ENCODE data around the gene ENPP6.

Gene ENPP6

DNA sequence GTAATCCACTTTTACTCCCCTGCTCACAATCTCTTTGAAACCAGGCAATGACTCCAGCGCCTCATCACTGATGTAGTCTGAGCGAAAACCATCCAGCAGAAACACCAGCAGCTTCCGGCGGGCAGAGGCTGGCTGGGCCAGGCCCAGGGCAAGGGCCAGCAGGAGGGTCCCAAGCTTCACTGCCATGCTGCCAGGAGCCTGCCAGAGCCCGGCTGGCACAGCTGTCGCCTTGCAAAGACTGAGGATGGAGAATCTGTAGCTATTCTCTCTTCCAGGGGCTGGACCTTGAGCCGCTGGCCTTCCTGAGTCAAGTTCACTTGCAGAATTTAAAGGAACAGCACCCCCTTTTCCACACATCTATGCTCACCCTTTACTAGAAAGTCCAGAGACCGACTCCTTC lies at the start of gene ENPP6:
ENPP6 (minus strand) TSS at position 240 of the 400 bp plus-strand sequence; CDS start at position 186, 54 bp downstream.
- DNase-seq (ENCODE audit: low read depth) = no peak

DNA sequence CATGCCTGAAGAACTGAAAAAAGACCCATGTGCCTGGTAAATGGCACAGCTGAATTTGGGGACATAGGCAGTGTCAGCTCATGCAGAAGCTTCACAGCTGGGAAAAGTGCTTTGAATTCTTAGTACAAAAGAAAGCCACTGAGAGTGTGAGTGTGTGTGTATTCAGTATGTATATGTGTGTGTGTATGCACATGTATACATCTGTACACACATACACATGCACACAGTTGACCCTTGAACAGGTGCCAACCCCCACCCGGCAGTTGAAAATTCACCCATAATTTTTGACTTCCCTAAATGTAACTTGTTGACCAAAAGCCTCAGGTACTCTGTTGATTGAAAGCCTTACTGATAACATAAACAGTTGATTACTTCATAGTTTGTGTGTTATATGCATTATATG lies 49.5 kb upstream of the ENPP6 start:
- DNase-seq (ENCODE audit: low read depth) = no peak

DNA sequence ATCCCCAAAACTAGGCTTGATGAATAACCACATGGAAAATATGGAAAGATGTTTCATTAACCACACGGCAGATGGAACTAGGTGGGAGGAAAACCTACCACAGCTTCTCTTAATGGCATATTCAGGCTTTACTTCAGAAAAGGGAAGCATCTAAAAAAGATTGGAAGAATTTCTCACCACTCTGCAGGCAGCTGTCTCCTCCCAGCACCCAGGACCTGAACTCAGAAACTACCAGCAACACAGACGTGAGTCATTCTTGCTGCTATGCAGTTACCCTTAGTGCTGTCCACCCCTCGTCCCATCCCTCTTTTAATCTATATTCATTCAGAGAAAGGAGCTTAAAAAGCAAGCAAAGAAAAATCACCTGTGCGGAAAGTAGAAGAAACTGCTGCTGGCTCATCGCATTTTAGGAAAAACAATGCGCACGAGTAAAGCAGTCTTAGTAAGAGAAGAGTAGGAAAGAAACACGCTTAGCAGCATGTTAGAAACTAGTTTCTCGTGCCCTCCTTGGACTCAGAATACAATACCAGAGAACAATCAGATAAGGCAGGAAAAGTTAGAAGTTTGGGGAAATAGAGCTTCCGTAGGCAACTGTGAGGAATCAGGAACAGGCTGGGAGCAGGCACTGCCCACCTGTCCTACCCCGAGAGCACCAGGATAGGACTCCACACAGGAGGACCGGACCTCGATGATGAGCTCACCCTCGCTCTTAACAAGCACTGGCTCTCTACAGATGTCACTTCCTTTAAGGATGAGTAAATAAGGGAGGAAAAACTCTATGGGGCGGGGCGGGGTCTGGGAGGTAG lies 48.1 kb upstream of the ENPP6 start:
- DNase-seq (ENCODE audit: low read depth) = no peak

DNA sequence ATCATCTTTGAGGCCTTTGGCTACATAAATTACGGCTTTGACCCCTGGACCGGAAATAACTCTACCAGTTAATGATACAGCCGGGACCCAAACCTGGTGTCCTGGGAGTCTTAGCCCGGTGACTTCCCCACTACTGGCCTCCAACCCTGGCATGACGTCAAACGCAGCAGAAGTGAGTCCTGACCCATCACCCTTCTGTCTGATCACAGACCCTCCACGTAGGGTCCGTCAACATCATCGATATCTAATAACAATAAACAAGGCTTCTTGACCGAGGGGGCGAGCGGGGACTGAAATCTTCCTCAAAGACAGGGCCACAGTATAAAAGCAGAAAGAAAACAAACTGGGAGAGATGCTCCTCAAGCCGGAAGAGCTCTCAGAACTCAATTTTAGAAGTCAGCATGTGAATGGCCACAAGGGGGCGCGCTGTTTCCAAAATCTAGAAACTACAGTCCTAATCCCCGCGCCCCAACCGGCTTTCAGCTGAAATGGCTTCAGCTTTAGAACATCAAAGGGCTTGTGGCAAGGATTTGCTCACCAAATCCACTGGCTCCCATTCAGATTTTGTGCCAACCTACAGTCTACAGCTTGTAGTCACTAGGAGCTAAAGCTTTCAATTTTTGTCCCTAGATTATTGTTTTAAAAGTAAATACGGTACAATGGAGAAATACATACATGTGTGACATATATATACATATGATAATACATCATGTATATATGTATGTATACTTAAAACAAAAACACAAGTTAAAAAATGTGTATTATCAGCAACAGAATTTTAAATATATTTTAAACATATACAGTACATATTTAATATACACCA lies 46.4 kb upstream of the ENPP6 start:
- DNase-seq (ENCODE audit: low read depth) = peak; percentile 89

DNA sequence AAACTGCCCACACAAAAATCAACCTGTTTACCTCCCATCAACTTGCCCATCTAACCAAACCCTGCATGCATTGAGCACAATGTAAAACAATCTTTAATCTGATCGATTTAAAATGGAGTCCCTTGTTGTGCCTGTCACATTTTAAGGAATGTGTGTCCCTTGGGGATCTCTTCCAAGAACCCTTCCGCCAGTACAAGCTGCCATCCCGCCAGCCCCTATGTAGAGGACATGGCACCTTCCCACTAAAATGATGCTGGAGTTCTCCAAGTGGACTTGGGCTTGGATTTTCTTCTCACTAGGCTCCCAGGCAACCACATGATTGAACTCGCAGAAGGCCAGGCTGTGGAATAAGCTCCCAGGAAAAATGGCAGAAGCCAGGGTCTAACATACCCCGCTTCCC lies 45.8 kb upstream of the ENPP6 start:
- DNase-seq (ENCODE audit: low read depth) = no peak

DNA sequence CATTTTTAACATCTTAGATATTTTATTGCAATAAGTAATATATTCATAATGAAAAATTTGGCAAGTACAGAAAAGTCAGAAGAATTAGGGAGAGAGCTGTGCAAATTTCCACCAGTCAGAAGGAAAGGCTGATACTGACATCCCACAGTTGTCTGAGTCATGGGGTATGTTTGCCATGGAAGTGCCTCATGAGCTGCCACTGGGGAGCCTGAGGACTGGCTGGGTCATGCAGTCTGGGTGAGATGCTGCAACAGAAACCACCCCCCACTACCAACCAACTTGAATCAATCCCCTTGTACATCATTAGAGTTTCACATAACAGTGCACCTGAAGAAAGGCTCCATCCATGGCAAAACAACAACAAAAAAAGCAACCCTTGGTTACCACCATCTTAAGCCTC lies 45.2 kb upstream of the ENPP6 start:
- no peak for DNase-seq (ENCODE audit: low read depth)

DNA sequence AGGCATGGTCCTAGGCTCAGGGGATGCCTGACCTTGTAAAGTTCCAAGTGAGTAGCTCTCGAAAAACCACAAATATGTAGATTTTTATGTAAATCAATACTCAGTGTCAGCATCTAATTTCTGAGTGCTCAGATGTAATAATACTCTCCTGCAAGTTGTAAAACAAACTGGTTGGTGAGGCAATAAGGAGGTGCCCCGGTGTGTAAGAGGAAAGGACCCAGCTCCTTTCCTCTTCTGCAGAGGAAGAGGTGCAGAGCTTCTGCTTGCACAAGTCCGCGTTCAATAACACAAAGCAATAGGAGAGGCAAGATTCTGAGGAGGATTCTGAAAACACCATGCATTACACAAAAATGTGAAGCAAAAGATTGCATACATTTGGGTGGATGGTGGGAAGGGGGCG lies 43.6 kb upstream of the ENPP6 start:
- DNase-seq (ENCODE audit: low read depth) = no peak

DNA sequence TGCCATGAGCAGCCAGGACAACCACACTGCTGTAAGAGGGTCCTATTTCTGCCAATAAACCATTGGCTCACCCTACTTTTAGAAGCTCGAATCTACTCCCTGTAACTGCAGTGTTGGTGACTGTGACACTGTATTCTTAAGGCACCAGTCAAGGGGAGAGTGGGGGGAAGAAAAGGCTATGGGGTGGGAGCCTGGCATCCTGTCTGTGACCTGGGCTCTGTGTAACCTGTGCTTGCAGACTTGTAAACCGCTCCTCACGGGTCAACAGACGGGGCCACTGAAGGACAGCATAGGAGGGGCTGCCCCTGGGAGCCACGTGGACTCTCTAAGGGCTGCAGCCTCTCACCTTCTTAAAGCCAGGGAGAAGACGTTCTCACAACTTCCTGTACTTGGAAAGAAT lies 42.2 kb upstream of the ENPP6 start:
- DNase-seq (ENCODE audit: low read depth) = no peak

DNA sequence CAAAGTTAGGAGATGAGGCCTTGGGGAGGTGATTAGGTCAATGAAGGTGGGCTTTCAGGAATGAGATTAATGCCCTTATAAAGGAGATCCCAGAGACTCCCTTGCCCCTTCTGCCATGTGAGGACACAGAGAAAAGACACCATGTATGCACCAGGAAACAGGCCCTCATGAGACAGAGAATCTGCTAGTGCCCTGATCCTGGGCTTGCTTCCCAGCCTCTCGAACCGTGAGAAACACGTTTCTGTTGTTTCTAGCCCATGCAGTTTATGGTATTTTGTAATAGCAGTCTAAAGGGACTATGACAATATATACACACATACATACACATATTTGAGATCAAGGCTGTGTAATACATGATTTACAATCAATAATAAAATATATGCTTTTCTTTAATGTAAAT lies 41.4 kb upstream of the ENPP6 start:
- DNase-seq (ENCODE audit: low read depth) = no peak

DNA sequence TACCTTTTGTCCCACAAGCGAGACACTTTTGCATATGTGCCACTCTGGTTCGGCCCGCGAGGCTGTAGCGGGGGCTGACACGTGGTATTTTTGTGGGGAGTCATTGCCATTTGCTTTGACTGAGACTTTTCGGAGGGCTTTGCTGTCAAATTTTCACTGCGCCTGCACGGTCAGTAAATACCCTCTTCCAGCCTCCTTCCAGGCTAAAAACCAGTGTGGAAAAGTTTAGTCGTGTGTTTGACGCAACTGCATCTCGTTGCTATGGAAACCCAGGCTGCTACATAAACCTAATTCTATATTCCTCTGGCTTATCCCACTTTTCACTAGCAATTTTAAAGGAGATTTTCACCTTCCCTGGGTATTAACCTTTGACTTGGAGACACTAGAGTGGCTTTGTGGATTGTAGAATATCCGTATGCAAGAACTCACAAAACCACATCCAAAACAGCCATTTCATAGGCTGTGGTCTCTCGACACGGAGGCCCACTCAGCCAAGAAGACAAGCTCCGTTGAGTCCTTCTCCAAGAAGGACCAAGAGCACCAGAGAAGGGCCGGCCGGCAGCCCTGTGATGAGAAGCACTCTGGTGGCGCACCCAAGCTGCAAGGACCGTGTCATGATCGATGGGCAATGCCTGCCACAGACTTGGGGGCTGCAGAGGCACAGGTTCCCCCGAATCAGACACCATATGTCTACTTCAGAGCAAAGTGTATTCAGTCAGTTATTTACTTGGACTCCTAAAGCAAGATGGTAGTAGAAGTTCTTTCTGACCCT lies 38.4 kb upstream of the ENPP6 start:
- DNase-seq (ENCODE audit: low read depth) = no peak

DNA sequence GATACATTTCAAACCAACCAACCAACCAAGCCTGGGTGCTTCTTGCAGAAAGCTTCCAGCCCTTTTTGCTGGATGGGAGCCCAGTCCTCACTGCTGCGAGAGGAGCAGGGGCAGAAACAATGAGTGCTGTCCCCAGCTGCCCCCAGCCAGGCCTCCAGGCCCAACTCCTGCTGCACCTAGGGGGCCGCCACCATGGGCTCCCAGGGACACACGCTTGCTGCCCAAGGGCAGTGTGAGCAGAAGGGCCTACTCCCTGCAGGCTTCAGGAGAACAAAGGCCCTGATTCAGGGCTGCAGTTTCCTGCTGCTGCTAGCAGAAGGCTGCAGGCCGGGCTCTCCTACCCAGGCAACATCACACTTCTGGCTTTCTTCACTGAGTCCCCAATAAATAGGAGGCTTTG lies 37.7 kb upstream of the ENPP6 start:
- DNase-seq (ENCODE audit: low read depth) = no peak

DNA sequence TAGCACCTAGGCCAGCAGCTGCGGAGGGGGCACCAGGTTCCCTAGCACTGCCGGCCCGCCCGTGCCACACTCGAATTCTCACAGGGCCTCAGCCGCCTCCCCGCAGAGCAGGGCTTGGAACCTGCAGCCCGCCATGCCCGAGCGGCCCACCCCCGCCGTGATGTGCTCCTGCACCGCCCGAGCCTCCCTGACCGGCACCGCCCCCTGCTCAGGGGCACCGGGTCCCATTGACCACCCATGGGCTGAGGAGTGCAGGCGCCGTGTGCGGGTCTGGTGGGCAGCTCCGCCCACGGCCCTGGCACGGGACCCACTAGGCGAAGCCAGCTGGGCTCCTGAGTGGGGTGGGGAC lies 35.4 kb upstream of the ENPP6 start:
- DNase-seq (ENCODE audit: low read depth) = no peak

DNA sequence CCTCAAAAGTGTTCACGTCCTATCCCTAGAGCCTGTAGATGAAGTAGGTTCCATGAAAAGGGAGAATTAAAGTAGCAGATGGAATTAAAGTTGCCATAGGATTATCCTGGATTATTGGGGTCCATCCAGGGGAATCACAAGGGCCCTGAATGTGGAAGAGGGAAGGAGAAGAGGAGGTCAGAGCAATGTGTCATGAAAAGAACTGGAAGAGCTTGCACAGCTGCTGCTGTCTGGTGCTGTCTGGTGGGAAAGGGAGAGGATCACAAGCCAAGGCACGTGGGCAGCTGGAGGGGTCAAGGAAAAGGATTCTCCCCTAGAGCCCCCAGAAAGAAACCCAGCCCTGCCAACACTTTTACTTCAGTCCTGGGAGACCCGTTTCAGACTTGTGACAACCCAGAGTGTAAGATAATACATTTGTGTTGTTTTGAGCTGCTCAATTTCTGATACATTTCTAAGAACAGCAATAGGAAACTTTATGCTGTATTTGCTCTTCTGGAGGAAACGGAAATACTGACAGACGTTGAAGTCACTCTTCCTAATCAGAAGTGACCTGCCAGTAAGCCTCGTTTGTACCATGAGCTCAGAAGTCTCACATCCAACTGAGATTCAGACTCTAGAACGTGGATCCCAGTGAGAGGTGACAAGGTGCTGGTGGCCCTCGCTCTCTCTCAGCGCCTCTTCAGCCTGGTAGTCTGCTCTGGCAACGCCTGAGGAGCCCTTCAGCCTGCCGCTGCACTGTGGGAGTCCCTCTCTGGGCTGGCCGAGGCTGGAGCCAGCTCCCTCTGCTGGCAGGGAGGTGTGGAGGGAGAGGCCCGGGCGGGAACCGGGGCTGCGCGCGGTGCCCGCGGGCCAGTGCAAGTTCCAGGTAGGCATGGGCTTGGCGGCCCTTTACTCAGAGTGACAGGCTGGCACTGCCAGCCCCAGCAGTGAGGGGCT lies 34.7 kb upstream of the ENPP6 start:
- no peak for DNase-seq (ENCODE audit: low read depth)

DNA sequence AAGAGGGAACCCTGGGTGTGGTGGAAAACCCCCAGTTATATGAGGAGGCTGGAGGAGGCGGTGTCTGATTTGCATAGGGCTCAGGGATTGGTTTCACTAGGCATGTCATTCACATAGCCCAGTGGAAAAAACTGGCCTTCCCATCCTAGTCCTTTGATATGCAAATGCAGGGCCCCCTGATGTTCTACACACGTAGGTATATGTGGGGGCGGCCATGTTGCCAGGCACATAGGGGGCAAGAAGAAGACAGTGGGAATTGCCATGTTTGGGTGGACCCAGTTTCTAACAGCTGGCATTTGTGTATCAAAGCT lies 34.0 kb upstream of the ENPP6 start:
- DNase-seq (ENCODE audit: low read depth) = no peak

DNA sequence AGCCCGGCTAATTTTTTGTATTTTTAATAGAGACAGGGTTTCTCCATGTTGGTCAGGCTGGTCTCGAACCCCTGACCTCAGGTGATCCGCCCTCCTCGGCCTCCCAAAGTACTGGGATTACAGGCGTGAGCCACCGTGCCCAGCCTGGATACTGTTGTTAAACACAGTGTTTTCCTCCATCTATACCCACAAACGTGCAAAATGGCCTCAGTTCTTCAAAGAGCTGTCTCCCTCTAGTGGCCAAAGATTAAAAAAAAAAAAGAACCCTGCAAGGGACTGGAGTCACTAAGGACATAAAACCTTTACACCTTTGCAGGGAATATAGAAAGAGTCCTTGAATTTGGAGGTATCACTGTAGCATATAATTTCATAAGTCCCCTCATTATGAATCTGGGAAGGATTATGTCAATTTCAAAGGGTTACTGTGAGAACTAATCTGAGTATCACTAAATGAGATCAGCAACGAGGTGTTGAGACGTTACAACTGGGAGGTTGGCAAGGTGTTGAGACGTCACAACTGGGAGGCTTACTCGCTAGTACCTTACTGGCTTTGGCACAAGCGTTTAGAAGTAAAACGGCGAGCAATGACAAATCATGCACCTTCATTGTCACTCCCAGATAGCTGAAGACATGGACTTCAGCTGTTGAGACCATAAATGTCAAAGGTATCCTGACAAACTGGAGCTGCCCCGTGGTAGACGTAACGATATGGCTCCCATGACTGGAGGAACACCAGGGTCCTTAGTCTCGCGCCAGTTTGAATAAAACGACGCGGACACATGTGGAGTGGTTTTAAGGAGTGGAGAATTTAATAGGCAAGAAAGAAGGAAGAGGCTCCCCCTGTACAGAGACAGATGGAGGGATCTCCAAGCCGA lies 33.4 kb upstream of the ENPP6 start:
- DNase-seq (ENCODE audit: low read depth) = no peak

DNA sequence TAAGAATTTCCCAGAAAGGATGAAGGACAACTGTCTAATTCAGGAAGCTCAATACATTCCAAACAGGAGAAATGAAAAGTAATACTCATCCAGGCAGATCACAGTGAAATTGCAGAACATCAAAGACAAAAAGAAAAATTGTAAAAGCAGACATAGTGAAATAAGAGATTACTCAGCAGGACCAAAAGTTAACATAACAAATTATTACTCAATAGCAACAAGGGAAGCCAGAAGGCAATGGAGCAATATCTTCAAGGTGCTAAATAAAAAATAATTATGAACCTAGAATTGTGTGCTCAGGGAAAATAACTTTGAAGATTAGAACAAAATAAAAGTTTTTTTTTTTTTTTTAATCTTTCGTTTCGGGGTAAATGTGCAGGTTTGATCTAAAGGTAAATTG lies 30.5 kb upstream of the ENPP6 start:
- no peak for DNase-seq (ENCODE audit: low read depth)

DNA sequence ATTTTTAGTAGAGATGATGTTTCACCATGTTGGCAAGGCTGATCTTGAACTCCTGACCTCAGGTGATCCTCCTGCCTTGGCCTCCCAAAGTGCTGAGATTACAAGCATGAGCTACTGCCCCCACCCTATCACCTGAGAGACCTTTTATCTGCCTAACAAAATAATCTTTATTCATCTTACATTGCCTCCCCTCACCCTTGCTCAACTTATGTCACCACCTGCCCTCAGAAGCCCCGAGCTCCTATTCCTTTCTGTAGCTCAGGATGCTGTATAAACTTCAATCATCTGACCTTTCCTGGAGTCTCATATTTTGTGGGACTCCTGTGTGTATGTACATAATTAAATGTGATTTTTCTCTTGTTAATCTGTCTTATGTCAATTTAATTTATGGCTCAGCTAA lies 29.7 kb upstream of the ENPP6 start:
- DNase-seq (ENCODE audit: low read depth) = no peak

DNA sequence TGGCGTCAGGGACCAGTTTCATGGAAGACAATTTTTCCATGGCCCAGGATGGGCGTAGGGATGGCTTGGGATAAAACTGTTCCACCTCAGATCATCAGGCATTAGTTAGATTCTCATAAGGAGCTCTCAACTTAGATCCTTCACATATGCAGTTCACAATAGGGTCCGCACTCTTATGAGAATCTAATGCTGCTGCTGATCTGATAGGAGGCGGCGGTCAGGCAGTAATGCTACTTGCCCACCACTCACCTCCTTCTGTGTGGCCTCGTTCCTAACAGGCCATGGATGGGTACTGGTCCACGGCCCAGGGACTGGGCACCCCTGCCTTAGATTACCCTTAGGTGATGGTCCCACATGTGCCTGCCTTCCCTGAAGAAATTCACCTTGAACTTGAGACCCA lies 28.8 kb upstream of the ENPP6 start:
- DNase-seq (ENCODE audit: low read depth) = no peak

DNA sequence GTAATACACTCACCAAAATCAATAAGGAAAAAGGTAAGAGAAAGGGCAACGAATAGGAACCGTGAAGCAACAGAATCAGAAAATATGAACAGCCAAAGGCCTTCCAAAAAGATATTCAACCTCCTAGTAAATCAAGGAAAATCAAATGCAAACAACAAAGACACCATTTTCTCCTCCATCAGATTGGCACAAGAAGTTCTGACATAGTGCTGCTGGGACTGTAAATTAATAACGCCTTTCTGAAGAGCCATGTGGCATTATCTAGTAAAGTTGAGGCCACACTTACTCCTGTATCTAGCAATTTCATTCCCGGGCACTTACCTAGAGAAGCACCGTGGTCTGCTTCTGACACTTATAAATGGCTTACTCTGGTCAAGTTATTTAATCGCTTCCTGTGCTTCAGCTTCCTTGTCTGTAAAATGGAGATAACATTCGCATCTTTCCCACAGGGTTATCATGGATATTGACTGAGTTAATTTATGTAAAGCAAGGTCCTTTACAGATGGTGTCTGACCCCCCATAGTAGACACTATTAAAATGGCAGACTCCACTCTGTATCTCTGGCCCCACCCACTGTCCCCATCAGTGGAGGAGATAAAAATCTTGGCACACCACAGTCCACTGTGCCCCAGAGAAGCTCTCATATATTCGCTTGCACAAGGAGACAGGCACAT lies 20.5 kb upstream of the ENPP6 start:
- no peak for DNase-seq (ENCODE audit: low read depth)

DNA sequence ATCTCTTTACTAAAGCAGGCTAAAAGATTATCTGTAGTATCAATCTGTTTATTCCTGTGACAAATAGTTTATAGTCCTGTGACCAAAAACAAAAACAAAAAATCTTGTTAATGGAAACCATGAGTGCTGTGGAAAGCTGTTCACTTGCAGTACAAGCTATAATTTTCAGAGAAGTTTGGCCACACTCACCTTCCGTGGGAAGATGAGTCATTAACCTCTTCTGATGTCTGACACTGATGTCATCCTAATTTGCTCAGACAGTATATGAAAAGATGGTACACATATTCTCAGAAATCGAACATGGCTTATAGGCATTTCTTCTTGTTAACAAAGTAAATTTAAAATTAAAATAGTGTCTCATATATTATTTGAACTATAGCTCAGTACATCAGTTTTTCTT lies 19.9 kb upstream of the ENPP6 start:
- DNase-seq (ENCODE audit: low read depth) = peak; percentile 17
